ENCODE results near the gene USP47.

The USP47 gene

GRCh38 chr11:11944444-11944843, 102.7 kb downstream of the USP47 start:
- TF ChIP-seq, protein P1, sequence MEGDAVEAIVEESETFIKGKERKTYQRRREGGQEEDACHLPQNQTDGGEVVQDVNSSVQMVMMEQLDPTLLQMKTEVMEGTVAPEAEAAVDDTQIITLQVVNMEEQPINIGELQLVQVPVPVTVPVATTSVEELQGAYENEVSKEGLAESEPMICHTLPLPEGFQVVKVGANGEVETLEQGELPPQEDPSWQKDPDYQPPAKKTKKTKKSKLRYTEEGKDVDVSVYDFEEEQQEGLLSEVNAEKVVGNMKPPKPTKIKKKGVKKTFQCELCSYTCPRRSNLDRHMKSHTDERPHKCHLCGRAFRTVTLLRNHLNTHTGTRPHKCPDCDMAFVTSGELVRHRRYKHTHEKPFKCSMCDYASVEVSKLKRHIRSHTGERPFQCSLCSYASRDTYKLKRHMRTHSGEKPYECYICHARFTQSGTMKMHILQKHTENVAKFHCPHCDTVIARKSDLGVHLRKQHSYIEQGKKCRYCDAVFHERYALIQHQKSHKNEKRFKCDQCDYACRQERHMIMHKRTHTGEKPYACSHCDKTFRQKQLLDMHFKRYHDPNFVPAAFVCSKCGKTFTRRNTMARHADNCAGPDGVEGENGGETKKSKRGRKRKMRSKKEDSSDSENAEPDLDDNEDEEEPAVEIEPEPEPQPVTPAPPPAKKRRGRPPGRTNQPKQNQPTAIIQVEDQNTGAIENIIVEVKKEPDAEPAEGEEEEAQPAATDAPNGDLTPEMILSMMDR (conservative IDR thresholded peaks at IDR 0.05; ENCODE audit: low read depth, low read length): no peak
- peak; percentile 8 for DNase-seq (ENCODE audit: low read depth)

GRCh38 chr11:11946180-11946579, 104.4 kb downstream of the USP47 start:
- peak; percentile 33 for DNase-seq (ENCODE audit: low read depth)

More at GRCh38 chr11:11944444-11944843, 102.7 kb downstream of the USP47 start:
- H3K4me3 ChIP-seq (ENCODE audit: low read depth, low read length): no peak overlapping the region

DNA sequence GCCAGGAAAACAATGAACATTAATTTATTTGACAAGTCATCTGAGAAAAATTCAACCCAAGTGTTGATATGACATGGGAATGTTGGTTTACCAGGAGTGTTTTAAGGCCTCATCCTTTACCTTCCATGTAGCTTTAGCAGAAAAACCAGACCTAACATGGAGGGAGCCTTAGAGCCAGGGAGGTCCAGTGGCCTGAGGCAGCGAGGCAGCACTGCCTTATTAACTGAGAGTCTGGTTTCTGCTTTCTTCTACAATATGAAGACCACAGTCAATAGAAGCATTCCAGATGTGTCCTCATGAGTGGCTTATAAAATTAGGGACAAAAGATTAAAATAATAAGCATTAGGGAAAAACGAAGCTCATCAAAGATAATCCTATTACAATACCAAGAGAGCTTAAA, 105.1 kb downstream of the USP47 start:
- DNase-seq (ENCODE audit: low read depth): no peak
- H3K4me3 ChIP-seq (ENCODE audit: low read depth, low read length): no peak overlapping the region
- TF ChIP-seq, protein P1 (conservative IDR thresholded peaks at IDR 0.05; ENCODE audit: low read depth, low read length): no peak

More at GRCh38 chr11:11946180-11946579, 104.4 kb downstream of the USP47 start:
- TF ChIP-seq, protein P1 (conservative IDR thresholded peaks at IDR 0.05; ENCODE audit: low read depth, low read length): no peak
- no peak overlapping the region for H3K4me3 ChIP-seq (ENCODE audit: low read depth, low read length)

- TF ChIP-seq, protein P1 (conservative IDR thresholded peaks at IDR 0.05; ENCODE audit: low read depth, low read length): no peak
- DNase-seq (ENCODE audit: low read depth): no peak
- H3K4me3 ChIP-seq (ENCODE audit: low read depth, low read length): no peak overlapping the region
Measured at GRCh38 chr11:11947825-11948224, 106.1 kb downstream of the USP47 start.

GRCh38 chr11:11948242-11948947, 106.6 kb downstream of the USP47 start:
- no peak overlapping the region for H3K4me3 ChIP-seq (ENCODE audit: low read depth, low read length)
- TF ChIP-seq, protein P1 (conservative IDR thresholded peaks at IDR 0.05; ENCODE audit: low read depth, low read length): no peak
- no peak for DNase-seq (ENCODE audit: low read depth)

GRCh38 chr11:11949482-11949881, 107.7 kb downstream of the USP47 start:
- DNase-seq (ENCODE audit: low read depth): no peak
- TF ChIP-seq, protein P1 (conservative IDR thresholded peaks at IDR 0.05; ENCODE audit: low read depth, low read length): no peak
- no peak overlapping the region for H3K4me3 ChIP-seq (ENCODE audit: low read depth, low read length)

DNA sequence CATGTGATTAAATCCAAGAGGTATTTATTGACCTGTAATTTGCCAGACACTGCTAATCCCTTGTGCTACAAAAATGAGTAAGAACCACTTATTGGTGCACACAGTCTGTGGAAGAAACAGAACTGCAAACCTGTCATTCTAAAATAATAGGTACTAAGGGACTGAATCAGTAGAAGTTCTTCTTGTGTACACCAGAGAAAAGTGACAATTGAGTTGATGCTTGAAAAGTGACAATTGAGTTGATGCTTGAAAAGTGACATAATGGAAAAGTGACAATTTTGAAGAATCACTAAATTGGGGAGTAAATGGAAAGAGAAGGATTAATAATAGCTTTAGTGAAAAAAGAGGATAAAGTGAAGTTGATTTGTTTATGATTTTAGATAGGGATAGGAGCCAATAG, 110.3 kb downstream of the USP47 start:
- TF ChIP-seq, protein P1 (conservative IDR thresholded peaks at IDR 0.05; ENCODE audit: low read depth, low read length): no peak
- H3K4me3 ChIP-seq (ENCODE audit: low read depth, low read length): no peak overlapping the region
- DNase-seq (ENCODE audit: low read depth): no peak
